Stimulated activated CD8-positive, alpha-beta memory T cell treated with anti-CD3 and anti-CD28 coated beads, Interleukin-12 subunit alpha, Interleukin-12 subunit beta, amount 100 ng/mL, for 4 hours (primary cell): Measurements from ENCODE around the gene TMIGD2.
"Not testable (repeated sequence)": the region's sequence is repeated elsewhere in the genome, so short reads cannot be mapped to it uniquely, and the experiment has no call there.

Experiments used
- DNase-seq: peaks from one replicate; pipeline ENCODE4 v3.0.0-alpha.2; 2020; ENCODE audit warnings: low read depth

Gene TMIGD2

GRCh38 chr19:4295972-4296771, 6.0 kb downstream of the TMIGD2 start:
- DNase-seq = no peak

DNA sequence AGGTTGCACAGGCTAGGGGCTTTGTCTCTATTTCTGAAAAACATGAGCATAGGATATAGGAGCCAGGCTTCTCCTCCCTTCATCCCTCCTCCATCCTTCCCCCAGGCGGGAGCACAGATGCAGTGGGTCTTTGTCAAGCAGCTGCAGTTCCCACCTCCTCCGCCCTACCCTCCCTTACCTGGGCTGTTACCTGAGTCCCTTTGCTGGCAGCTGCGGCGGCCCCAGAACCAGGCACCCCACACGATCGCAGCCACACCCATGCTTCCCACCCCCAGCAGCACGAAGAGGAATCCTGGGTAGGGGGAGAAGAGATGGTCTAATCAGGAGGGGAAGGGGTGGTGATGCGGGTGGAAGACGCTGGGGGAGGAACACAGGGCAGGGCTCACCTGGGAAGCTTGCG, 7.8 kb downstream of the TMIGD2 start:
- no peak for DNase-seq

DNA sequence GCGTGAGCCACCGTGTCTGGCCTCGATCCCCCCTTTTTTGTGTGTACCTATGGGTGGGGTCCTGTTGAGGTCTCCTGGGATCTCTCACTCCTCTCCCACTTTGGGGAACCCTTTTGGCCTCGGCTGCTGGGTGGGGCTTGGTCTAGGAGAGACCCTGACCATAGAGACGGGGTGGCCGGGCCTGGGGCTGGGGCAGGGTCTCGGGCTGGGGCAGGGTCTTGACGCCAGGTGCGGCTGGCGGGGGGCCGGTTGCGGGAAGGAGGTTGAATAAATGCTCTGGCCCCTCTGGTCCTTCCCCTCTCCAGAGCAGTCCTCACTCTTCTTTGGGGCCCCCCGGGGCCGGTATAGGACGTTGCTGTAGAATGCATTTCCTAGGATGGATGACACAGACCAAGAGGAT, 9.7 kb downstream of the TMIGD2 start:
- DNase-seq = no peak

DNA sequence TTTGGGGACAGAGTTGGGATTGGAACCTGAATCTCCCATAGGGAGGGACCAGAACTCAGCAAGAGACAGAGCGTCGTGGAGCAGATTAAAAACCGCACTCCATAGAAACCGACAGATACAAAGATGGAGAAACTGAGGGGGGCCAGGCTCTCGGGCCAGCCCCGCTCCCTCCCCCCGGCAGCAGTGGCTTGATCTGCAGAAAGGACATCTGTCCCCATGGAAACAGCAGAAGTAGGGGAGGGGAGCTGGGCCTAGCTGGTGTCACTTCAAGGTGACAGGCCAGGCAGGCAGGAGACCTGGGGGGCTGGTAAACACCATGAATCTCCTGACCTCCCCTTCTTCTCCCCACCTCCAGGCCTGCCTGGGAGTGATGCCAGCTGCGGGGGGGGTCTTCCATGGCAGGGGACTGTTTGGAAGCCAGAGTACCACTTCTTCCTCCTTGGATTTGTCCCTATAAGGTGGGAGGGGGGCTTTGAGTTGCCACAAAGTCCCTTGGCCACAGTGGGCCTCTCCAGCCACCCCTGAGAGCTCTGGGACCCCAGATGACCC, 10.9 kb downstream of the TMIGD2 start:
- DNase-seq = no peak

GRCh38 chr19:4288091-4288777, 14.0 kb downstream of the TMIGD2 start:
- DNase-seq = no peak

DNA sequence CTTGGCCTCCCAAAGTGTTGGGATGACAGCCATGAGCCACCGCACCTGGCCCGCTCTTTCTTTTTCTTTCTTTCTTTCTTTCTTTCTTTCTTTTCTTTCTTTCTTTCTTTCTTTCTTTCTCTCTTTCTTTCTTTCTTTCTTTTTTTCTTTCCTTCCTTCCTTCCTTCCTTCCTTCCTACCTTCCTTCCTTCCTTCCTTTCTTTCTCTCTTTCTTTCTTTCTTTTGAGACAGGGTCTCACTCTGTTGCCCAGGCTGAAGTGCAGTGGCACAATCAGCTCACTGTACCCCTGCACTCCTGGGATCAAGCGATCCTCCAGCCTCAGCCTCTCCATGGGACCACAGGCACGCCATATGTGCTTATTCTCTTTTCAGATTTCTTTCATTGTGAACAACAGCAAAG, 16.0 kb downstream of the TMIGD2 start:
- not testable (repeated sequence) for DNase-seq

- DNase-seq = no peak
Measured at GRCh38 chr19:4284974-4285373, 17.2 kb downstream of the TMIGD2 start.

DNA sequence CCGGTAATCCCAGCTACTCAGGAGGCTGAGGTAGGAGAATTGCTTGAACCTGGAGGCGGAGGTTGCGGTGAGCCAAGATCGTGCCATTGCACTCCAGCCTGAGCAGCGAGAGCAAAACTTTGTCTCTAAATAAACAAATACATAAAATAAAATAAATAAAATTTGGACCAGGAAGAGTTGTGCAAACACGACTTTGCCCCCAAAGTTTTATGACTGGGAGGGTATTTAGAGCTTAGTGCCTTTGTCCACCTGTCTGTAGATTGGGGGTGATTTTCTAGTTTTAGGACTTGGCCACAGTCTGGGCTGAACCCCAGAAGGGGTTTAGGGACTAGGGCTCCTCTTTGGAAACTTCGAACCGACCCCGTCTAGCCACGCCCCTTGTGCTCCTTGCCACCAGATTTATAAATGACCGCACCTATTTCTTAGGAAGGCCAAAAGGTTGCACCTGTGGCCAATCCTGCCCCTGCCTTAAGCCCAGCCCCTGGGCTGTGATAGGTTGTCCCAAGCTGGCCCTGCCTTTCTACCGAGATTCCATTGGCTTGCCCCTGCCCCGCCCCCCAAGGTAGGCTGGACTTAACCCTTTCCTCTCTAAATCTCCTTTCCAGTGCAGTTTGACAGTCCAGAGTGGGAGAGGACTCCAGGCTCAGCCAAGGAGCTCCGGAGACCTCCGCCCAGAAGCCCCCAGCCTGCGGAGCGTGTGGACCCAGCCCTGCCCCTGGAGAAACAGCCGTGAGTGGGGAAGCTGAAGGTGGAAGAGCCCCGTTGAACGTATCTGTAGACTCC, 17.8 kb downstream of the TMIGD2 start:
- DNase-seq = no peak

GRCh38 chr19:4279530-4280422, 22.4 kb downstream of the TMIGD2 start:
- DNase-seq = no peak

GRCh38 chr19:4279267-4279529, 23.0 kb downstream of the TMIGD2 start:
- DNase-seq = no peak

DNA sequence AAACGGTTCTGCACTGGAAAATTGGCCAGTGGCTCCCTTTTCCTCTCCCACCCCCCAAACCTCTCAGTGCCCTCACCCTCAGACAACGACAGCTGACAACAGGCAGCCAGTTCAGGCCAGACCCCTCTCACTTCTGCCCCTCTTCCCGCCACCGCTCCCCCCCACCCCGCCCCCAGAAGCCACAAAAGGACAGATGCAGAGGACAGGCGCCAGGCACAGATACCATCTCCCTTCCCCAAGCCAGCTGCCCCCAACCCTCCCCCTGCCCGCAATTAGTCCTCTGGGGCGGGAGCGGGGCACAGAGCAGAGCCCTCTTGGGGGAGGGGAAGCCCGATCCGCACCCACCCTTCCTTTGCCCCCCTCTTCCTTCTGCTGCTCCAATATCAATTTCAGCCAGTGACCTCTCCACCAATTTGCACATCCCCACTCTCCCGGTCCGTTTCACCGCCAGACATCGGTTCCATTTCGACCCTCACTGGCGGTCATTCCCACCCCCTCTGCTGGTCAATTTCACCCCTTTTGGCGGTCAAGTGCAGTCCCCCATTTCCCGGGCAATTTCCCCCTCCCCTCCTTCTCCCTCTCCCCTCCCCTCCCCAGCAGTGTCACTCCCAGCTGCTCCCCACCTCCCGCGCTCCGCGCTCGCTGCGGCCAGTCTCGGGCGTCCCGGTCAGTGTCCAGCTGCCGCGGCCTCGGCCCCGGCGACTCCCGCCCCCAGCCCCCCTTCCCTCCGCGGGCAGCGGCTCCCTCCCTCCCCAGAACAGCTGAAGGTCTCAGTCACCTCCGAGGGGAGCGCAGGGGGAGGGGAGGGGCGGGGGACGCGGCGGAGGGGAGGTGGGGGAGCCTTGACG, 23.5 kb downstream of the TMIGD2 start, which contains the start of gene SHD:
Gene SHD, plus strand, starts transcription at position 848 of the 848 bp plus-strand sequence. CDS start 798 bp downstream, outside the sequence.
- DNase-seq = no peak

DNA sequence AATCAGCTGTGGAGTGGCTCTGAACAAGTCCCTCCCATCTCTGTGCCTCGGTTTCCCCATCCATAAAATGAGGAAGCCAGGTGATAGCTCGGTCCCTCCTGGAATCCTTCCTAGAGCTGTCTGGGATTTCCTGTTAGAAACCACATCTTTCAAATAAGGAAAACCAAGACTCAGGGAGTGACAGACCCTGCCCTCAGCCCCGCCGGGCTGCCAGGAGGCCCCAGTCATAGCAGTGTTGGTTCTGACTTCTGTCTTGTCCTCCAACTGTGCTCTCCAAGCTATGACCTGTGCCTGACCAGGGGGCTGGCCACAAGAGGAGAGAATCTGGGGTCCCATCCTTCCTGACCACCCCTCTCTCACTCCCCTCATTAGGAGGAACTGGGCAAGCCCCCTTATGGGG, 24.2 kb downstream of the TMIGD2 start:
- DNase-seq = no peak

- DNase-seq = no peak
Measured at GRCh38 chr19:4277191-4277696, 24.9 kb downstream of the TMIGD2 start.

- DNase-seq = not testable (repeated sequence)
Measured at GRCh38 chr19:4274321-4274686, 27.9 kb downstream of the TMIGD2 start.

GRCh38 chr19:4272894-4273293, 29.3 kb downstream of the TMIGD2 start:
- DNase-seq = no peak

DNA sequence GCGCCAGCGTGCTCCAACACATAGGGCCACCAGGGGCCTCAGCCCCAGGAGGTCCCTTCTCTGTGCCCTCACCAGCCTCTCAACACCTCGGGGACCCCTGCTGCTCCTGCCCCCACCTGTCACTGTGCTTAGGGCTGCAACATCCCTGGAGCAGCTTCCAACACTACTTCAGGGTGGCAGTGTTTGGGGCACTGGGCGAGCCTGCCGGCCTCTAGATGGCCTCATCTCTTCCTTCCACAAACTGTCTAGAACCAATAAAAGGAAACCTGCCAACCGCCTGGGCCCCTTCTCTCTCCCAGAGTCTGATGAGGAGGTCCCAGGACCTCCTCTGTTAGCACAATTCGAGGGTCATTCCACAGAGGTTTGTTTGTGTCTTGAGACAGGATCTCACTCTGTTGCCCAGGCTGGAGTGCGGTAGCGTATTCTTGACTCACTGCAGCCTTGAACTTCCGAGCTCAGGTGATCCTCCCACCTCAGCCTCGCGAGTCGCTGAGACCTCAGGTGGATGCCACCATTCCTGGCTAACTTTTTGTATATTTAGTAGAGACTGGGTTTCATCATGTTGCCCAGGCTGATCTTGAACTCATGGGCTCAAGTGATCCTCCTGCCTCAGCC, 33.3 kb downstream of the TMIGD2 start:
- no peak for DNase-seq

DNA sequence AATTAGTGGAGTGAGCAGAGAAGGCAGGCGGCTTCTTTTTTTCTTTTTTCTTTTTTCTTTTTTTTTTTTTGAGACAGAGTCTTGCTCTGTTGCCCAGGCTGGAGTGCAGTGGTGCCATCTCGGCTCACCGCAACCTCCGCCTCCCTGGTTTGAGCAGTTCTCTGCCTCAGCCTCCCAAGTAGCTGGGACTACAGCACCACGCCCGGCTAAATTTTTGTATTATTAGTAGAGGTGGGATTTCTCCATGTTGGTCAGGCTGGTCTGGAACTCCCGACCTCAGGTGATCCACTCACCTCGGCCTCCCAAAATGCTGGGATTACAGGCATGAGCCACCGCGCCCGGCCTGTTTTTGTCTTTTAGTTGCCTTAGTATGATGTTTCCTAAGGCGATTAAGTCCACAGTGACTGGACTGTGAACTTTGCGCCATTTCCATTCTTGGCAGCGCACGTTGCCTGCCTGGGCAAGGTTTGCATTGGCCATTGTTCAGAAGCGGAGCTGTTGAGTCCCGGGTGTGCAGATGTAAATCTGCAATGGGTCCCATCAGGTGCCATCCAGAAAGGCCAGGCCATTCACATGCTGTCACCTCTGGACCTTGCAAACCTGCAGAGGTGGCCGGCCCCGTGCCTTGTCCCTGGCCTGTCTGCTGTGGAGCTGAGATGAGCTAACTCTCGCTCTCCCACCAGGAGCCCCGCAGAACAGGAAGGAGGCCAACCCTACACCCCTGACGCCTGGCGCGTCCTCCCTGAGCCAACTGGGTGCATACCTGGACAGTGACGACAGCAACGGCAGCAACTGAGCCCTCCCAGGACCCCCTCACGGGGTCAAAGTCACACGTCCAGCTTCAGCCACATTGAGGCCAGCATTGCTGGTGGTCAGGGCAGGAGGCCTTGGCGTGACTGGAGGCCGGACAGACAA, 34.0 kb downstream of the TMIGD2 start:
- DNase-seq = no peak

DNA sequence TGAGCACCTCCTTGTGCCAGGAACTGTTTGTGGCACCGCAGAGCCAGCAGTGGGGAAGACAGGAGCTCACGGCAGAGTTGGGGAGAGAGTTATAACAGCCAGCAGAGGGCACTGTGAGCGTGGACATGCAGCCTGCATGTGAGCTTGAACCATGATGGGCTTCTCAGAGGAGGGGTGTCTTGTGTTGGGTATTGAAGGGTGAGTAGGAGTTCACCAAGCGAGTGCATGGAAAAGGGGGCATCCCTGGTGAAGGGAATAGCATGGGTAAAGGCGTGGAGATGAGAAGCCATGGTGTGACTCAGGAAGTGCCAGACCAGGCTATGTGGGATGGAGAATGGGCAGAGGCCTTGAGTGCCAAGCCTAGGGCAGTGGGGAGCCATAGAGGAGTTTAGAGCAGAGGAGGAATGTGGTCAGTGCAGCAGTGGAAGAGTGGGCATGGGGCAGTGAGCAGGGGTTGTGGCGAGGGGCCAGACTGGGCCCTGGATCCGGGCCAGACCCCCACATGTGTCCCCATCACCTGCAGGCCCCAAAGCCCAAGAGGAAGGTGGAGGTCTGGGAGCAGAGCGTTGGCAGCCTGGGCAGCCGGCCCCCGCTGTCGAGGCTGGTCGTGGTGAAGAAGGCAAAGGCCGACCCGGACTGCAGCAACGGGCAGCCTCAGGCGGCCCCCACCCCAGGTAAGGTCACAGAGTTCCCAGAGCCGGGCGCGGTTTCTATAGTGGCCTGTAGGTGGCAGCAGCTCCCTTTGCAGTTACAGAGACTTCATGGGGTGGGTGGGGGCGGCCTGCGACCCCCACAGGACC, 34.9 kb downstream of the TMIGD2 start:
- peak; percentile 25 for DNase-seq
